ENCODE measurements around the gene DUSP28. TPM values are rescaled to one million over a fixed set of nuclear protein-coding genes. Genes with fewer than 3 reads are reported as not detected.

Gene DUSP28
- total RNA-seq, 1 experiment from 2014 or later: 11.3 TPM

DNA sequence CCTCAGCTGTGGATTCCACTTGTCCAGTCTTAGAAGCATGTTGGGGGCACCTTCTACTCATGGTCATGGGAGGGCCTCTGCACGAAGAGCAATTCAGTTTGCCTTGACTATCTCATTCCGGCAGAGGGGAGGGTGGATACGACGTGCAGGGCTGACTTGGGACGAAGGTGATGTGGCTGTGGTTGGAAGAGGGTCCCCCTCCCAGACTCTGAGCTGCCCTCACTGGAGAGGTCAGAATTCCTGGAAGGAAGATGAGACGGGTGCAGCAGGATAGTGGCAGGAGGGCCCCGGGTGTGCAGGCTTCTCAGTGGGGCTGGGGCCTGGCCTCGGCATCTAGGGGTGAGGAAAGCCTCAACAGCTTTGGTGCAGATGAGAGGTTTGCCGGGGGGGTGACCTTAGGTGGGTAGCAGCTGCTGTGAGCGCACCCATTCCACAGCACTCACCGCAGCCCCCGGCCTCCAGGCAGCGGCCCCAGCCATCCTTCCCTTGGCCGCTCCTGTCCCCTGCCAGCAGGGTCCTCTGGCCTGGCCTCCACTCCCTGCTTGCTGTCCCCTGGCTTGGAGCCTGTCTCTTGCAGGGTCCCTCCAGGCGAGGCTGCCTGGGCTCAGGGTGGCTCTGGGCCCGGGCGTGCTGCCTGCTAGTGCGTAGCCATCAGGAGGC, 11.3 kb downstream of the DUSP28 start:
- no peak for DNase-seq
- Histone ChIP-seq H3K9me3 (replicated peaks) (no peaks in the 10 kb centered on the region), H3K27ac (no peak overlapping the region), H3K36me3 (no peaks in the 10 kb centered on the region), H3K27me3 (no peaks in the 10 kb centered on the region), H3K4me1 (peaks cover 20% of the 10 kb centered on the region), H3K4me3 (no peak overlapping the region)

DNA sequence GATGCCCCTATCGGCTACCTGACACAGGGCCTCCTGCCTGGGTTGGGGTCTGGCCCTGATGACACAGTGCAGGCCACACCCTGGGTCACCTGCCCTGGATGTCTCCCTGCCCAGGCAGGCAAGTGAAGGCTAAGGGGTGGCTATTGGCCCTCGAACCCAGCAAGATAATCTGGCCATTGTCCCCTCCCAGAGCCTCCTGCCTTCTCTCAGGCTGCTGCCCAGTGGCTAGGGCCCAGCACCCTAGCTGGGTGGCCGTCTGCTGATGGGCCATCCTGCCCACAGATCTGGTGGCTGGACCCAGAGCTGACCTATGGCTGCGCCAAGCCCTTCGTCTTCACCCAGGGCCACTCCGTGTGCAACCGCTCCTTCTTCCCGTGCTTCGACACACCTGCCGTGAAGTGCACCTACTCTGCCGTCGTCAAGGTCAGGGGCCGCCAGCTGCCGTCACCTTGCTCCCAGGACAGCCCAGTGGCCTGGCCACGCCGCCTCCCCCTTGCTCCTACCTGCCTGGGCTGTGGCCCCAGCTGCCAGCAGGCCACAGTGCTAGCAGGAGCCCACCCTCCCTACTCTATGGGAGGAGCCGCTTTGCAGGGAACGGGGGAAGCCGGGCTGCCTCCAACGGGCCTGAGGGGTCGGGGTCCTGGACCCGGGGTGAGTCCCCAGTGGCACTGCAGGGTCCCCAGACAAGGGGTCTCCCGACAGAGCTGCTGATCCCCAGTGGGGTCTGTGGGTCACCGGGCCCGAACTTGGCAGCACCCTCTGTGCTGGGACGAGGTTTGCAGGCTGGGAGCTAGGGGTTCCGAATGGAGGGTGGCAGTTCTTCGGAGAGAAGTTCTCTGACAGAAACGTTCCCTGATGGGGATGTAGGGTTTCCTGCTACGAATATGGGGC, 12.2 kb downstream of the DUSP28 start:
- DNase-seq: no peak
- no peaks in the 10 kb centered on the region for H3K36me3 ChIP-seq
- no peaks in the 10 kb centered on the region for H3K27me3 ChIP-seq
- H3K9me3 ChIP-seq (replicated peaks): no peaks in the 10 kb centered on the region
- H3K27ac ChIP-seq: no peak overlapping the region
- H3K4me3 ChIP-seq: no peak overlapping the region
- peaks cover 15% of the 10 kb centered on the region for H3K4me1 ChIP-seq

DNA sequence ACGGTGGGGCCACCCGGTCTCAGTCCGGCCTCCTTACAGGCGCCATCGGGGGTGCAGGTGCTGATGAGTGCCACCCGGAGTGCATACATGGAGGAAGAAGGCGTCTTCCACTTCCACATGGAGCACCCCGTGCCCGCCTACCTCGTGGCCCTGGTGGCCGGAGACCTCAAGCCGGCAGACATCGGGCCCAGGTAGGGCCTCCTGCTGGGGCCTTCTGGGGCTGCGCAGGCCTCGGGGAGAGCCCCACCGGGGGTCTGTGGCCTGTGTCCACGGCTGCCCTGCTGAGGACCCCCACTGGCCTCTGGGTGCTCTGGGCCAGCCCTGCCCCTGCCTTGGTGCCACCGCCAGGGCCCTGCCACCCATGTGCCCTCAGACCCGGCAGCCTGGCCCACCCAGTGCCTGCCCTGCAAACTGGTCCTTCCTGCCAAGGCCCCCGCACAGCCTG, 12.9 kb downstream of the DUSP28 start:
- Histone ChIP-seq H3K27me3 (no peaks in the 10 kb centered on the region), H3K27ac (no peak overlapping the region), H3K36me3 (no peaks in the 10 kb centered on the region), H3K4me1 (peaks cover 10% of the 10 kb centered on the region), H3K9me3 (replicated peaks) (no peaks in the 10 kb centered on the region), H3K4me3 (no peak overlapping the region)
- no peak for DNase-seq

DNA sequence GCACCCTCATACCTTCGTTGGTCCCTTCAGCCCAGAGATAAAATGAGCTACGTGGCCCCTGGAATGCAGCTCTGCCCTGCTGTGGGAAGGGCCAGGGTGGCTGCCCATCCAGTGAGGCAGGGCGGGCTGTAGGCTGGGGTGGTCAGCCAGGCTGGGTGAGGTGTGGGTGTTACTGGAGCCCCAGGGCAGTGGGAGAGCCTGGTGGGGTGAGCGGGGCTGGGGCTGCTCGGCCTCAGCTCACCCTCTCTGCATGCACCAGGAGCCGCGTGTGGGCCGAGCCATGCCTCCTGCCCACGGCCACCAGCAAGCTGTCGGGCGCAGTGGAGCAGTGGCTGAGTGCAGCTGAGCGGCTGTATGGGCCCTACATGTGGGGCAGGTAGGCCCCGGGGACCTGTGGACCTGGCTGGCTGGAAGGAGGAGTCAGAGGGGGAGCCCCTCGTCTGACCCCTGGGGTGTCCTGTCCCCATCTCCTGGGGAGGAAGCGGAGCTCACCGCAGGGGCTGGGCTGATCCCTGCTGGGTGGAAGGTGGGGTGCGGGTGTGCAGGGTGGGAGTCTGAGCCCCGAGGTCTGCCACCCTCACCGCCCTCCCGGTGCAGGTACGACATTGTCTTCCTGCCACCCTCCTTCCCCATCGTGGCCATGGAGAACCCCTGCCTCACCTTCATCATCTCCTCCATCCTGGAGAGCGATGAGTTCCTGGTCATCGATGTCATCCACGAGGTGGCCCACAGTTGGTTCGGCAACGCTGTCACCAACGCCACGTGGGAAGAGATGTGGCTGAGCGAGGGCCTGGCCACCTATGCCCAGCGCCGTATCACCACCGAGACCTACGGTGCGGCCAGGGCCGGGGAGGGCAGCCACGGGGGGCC, 13.6 kb downstream of the DUSP28 start:
- H3K27me3 ChIP-seq: no peaks in the 10 kb centered on the region
- H3K9me3 ChIP-seq (replicated peaks): no peaks in the 10 kb centered on the region
- no peak overlapping the region for H3K27ac ChIP-seq
- H3K4me1 ChIP-seq: peaks cover 10% of the 10 kb centered on the region
- H3K36me3 ChIP-seq: no peaks in the 10 kb centered on the region
- DNase-seq: no peak
- no peak overlapping the region for H3K4me3 ChIP-seq

DNA sequence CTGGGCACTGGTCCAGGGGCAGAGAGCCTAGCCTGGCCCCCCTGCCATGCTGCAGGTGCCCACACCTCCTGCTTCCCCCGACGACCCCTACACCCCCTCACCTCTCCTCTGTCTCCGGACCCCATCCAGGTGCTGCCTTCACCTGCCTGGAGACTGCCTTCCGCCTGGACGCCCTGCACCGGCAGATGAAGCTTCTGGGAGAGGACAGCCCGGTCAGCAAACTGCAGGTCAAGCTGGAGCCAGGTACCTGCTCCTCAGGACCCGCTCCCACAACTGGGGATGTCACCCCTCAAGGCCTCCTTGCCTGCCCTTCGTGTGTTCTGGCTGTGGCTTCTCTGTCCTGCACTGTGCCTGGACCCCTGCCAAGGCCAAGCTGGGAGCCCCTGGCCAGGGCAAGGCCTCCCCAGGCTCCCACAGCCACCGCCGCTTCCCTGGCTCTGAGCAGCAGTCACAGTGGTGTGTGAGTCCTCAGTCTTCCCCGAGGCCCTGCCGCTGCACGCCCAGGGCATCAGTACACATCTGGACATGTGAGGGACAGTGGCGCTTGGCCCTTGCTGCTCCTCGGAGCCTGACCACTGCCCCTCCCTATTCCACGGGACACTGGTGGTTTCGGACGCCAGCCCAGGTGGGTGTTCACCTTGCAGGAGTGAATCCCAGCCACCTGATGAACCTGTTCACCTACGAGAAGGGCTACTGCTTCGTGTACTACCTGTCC, 14.4 kb downstream of the DUSP28 start:
- H3K4me1 ChIP-seq: peaks cover 6% of the 10 kb centered on the region
- H3K4me3 ChIP-seq: no peak overlapping the region
- no peaks in the 10 kb centered on the region for H3K36me3 ChIP-seq
- H3K27ac ChIP-seq: no peak overlapping the region
- DNase-seq: no peak
- H3K9me3 ChIP-seq (replicated peaks): no peaks in the 10 kb centered on the region
- no peaks in the 10 kb centered on the region for H3K27me3 ChIP-seq

DNA sequence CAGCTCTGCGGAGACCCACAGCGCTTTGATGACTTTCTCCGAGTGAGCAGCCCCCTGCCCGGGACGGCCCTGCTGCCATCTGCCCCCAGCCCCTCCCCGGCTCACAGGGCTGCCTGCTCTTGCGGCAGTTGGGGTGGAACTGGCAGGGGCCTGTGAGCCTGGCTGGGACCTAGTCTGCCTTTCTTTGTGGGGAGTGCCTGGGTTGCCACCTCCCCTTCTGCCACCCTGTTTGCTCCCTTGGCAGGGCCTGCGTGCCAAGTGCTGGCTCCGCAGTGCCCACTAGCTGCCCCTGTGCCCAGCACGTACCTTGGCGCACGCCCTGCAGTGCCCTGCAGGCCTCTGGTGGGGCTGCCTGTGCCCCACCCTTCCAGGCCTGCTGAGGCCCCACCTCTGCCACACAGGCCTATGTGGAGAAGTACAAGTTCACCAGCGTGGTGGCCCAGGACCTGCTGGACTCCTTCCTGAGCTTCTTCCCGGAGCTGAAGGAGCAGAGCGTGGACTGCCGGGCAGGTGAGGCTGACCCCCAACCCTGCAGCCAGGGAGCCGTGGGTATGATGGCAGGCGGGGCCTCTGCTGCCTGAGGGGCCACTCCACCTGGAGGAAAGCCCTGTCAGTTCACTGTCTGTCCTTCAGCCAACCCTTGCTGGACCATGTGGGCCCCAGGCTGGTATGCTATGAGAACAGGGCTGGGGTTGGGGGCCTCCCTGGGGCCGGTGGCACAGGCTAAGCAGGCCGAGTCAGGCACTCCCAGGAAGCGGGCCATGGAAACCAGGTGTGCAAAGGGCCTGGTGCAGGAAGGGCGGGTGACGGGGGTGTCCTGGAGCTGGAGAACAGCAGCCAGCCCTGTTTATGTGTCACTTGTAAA, 15.2 kb downstream of the DUSP28 start:
- Histone ChIP-seq H3K4me1 (no peaks in the 10 kb centered on the region), H3K27me3 (no peaks in the 10 kb centered on the region), H3K36me3 (no peaks in the 10 kb centered on the region)

DNA sequence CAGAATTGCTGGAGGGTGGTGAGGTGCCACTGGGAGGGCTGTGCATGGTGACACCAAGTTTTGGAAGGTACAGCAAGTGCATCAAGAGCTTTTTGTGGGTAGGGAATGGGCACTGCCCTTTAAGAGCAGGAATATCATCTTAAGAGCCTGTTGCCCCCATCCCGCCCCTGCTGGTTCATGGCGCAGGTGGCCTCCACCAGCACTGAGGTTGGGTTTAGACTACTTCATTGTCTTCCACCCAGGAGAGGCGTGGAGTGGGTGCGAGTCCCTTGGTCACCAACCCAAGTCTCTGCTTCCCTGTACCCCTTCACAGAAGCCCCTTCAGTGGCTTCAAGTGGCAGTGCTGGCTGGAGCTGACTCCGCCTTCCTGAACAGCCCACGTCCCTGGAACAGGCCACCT, 15.9 kb downstream of the DUSP28 start:
- Histone ChIP-seq H3K4me1 (no peaks in the 10 kb centered on the region), H3K9me3 (replicated peaks) (no peaks in the 10 kb centered on the region), H3K36me3 (no peaks in the 10 kb centered on the region), H3K27me3 (no peaks in the 10 kb centered on the region), H3K4me3 (no peak overlapping the region), H3K27ac (no peak overlapping the region)
- DNase-seq: no peak

More for the DNA sequence above, 15.2 kb downstream of the DUSP28 start:
- no peaks in the 10 kb centered on the region for H3K9me3 ChIP-seq (replicated peaks)
- no peak overlapping the region for H3K4me3 ChIP-seq
- H3K27ac ChIP-seq: no peak overlapping the region
- no peak for DNase-seq

DNA sequence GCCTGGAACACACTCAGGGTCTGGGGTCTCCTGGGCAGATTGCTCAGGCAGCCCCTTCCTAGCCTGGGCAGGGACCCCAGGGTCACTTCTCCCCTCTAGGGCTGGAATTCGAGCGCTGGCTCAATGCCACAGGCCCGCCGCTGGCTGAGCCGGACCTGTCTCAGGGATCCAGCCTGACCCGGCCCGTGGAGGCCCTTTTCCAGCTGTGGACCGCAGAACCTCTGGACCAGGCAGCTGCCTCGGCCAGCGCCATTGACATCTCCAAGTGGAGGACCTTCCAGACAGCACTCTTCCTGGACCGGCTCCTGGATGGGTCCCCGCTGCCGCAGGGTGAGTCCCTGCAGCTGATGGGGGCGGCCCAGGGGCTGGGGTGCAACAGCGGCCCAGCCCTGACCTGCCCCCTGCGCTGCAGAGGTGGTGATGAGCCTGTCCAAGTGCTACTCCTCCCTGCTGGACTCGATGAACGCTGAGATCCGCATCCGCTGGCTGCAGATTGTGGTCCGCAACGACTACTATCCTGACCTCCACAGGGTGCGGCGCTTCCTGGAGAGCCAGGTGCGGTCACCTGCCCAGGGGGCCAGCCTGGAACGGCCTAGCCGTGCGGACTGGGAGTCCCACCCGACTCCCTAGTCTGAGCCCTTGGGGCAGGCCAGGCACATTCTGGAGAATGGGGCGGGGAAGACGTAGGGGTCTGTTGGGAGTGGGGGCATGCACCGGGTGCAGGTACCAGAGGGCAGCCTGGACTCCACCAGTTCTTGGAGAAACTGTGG, 16.5 kb downstream of the DUSP28 start:
- Histone ChIP-seq H3K27me3 (no peaks in the 10 kb centered on the region), H3K27ac (no peak overlapping the region), H3K36me3 (no peaks in the 10 kb centered on the region), H3K9me3 (replicated peaks) (peaks cover 3% of the 10 kb centered on the region; the same call in 1 of the 2 replicates), H3K4me3 (no peak overlapping the region), H3K4me1 (no peaks in the 10 kb centered on the region)
- DNase-seq: no peak

DNA sequence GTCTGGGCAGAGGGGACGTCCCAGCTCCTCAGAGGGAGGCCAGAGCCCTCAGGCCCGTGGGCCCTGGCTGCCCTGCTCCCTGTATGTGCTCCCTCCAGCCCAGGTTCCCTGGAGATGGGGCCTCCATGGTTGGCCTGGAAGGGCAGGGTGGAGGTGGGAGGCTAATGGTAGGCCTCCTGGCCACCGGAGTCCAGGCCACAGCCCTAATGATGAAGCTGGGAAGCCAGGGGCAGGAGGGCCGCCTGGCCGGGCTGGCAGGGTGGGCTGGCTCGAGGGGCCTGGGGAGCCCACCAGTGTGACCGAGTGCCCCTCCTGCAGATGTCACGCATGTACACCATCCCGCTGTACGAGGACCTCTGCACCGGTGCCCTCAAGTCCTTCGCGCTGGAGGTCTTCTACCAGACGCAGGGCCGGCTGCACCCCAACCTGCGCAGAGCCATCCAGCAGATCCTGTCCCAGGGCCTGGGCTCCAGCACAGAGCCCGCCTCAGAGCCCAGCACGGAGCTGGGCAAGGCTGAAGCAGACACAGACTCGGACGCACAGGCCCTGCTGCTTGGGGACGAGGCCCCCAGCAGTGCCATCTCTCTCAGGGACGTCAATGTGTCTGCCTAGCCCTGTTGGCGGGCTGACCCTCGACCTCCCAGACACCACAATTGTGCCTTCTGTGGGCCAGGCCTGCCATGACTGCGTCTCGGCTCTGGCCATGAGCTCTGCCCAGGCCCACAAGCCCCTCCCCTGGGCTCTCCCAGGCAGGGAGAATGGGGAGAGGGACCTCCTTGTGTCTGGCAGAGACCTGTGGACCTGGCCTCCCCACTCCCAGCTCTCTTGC, 17.3 kb downstream of the DUSP28 start:
- H3K27ac ChIP-seq: no peak overlapping the region
- no peaks in the 10 kb centered on the region for H3K27me3 ChIP-seq
- no peaks in the 10 kb centered on the region; the same call in 1 of the 2 replicates for H3K36me3 ChIP-seq
- DNase-seq: no peak
- peaks cover 3% of the 10 kb centered on the region; the same call in 1 of the 2 replicates for H3K9me3 ChIP-seq (replicated peaks)
- H3K4me1 ChIP-seq: no peaks in the 10 kb centered on the region
- H3K4me3 ChIP-seq: no peak overlapping the region

DNA sequence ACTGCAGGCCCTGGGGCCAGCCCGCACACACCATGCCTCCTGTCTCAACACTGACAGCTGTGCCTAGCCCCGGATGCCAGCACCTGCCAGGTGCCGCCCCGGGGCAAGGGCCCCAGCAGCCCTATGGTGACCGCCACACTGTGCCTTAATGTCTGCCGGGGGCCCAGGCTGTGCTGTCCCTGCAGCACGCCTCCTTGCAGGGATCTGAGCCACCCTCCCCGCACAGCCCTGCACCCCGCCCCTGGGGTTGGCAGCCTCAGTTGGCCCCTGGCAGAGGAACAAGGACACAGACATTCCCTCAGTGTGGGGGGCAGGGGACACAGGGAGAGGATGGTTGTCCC, 17.9 kb downstream of the DUSP28 start:
- no peaks in the 10 kb centered on the region for H3K27me3 ChIP-seq
- no peak overlapping the region for H3K4me3 ChIP-seq
- H3K27ac ChIP-seq: no peak overlapping the region
- no peaks in the 10 kb centered on the region; the same call in 1 of the 2 replicates for H3K36me3 ChIP-seq
- no peaks in the 10 kb centered on the region for H3K4me1 ChIP-seq
- no peak for DNase-seq
- peaks cover 3% of the 10 kb centered on the region; the same call in 1 of the 2 replicates for H3K9me3 ChIP-seq (replicated peaks)

DNA sequence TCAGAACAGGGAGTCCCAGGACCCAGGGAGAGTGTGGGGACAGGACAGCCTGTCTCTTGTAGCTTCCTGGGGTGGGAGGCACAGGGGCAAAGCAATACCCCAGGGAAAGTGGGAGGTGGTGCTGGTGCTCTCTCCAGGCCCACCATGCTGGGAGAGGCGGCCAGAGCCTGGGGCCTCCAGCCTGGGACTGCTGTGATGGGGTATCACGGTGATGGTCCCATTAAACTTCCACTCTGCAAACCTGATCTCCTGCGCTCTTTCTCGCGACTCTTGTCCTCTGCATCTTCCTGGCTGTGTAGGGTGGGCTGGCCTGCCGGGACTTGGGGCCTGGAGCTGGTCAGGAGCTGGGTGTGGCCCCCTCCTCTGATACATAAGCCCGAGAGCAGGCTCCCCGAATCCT, 18.3 kb downstream of the DUSP28 start:
- Histone ChIP-seq H3K4me1 (no peaks in the 10 kb centered on the region), H3K36me3 (no peaks in the 10 kb centered on the region; the same call in 1 of the 2 replicates), H3K9me3 (replicated peaks) (peaks cover 3% of the 10 kb centered on the region; the same call in 1 of the 2 replicates), H3K27ac (no peak overlapping the region), H3K27me3 (no peaks in the 10 kb centered on the region), H3K4me3 (no peak overlapping the region)
- DNase-seq: no peak

DNA sequence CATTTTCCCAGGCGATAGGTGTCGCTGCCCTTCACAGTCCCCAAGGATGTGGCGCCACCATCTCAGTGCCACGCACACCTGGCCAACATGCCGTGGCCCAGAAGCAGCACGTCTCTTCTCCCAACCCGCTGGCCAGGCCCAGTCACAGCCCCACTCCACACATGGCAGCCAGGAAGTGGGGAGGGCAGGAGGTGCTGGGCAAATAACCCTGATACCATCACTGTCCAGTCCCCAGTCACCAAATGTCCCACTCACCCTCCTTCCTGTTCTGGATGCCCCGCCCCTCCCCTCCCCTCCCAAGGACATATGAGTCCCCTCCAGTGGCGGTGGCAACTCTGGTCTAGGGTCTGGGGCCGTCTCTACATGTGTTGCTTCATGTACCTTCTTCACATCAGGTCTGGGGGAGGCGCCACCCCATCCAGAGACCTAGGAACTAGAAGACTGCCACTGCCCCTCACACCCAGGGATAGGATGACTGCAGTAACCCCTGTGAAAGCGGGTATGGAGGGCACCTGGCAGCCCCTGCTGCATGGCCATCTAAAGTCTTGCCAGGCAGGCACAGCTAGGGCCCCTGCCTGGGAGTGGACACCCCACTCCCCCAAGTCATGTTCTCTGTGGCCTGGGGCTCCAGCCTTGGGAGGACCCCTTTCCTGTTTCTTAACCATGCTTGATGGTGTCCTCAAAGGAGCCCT, 19.1 kb downstream of the DUSP28 start:
- H3K36me3 ChIP-seq: no peaks in the 10 kb centered on the region; the same call in 1 of the 2 replicates

More for the DNA sequence above, 19.1 kb downstream of the DUSP28 start:
- Histone ChIP-seq H3K4me3 (no peak overlapping the region), H3K4me1 (no peaks in the 10 kb centered on the region), H3K27ac (no peak overlapping the region), H3K9me3 (replicated peaks) (peaks cover 3% of the 10 kb centered on the region; the same call in 1 of the 2 replicates), H3K27me3 (no peaks in the 10 kb centered on the region)
- no peak for DNase-seq
